Measurements from ENCODE around the gene ANKS1A.
"Not testable (repeated sequence)": the region's sequence is repeated elsewhere in the genome, so short reads cannot be mapped to it uniquely, and the experiment has no call there.

The ANKS1A gene

DNA sequence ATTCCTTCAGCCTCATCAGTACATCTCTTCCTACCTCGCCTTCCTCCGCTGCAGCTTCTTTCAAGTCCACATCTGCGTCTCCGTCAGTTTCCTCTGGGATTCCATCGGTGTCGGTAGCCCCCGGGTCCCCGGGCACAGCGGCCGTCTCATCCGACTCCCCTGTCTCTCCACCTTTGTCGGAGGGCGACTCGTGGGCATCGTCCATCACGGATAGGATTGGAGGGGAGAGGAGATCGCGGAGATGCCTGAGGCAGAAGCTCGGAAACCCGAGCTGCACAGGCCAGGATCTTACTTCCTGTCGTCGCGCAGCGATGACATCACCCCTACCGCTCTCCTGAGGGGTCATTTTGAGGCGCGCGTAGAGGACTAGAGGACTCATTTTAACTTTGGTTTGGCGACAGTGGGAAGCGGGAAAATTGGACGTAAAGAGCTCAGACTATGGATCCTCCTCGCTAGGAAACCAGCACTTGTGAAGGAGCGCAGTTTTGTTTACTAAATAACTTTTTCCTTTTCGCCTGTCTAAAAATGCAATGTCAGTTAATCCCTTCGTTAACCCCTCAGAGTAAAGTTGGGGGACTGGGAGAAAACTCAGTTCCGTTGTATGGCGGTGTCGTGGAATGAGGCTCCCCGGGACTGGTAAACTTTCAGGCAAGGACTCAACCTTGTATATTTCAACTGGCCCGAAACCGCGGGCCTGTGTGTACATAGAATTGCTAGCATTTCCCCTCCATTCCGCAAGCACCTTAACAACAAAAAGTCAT lies 1.1 kb upstream of the ANKS1A start, which contains the start of gene TAF11:
Gene TAF11, minus strand, starts transcription at position 290 of the 761 bp plus-strand sequence. Its CDS starts 85 bp downstream, at position 205.
- TF ChIP-seq, protein P1, sequence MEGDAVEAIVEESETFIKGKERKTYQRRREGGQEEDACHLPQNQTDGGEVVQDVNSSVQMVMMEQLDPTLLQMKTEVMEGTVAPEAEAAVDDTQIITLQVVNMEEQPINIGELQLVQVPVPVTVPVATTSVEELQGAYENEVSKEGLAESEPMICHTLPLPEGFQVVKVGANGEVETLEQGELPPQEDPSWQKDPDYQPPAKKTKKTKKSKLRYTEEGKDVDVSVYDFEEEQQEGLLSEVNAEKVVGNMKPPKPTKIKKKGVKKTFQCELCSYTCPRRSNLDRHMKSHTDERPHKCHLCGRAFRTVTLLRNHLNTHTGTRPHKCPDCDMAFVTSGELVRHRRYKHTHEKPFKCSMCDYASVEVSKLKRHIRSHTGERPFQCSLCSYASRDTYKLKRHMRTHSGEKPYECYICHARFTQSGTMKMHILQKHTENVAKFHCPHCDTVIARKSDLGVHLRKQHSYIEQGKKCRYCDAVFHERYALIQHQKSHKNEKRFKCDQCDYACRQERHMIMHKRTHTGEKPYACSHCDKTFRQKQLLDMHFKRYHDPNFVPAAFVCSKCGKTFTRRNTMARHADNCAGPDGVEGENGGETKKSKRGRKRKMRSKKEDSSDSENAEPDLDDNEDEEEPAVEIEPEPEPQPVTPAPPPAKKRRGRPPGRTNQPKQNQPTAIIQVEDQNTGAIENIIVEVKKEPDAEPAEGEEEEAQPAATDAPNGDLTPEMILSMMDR (conservative IDR thresholded peaks at IDR 0.05): no peak

DNA sequence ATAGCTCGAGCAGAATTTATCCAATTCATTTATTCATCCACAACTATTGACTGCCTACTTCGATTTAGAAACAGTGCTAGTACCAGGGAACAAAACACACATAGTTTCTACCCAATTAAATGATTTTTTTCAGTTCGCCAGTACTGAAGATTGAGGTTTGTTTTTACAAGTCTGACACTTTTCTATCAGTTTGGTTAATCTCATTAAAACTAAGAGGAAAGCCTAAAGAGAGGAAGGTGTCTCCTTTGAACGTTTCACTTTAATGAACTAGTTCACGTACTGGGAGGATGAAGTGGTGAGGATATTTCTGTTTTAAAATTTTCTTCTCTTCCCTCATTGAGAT lies 570 bp upstream of the ANKS1A start:
- TF ChIP-seq, protein P1 (conservative IDR thresholded peaks at IDR 0.05): no peak
- H3K27ac ChIP-seq: peak overlapping the region; percentile 84

More for the DNA sequence above, 1.1 kb upstream of the ANKS1A start, which contains the start of gene TAF11:
- H3K27ac ChIP-seq: peak within 1 kb of the TSS; percentile 84

DNA sequence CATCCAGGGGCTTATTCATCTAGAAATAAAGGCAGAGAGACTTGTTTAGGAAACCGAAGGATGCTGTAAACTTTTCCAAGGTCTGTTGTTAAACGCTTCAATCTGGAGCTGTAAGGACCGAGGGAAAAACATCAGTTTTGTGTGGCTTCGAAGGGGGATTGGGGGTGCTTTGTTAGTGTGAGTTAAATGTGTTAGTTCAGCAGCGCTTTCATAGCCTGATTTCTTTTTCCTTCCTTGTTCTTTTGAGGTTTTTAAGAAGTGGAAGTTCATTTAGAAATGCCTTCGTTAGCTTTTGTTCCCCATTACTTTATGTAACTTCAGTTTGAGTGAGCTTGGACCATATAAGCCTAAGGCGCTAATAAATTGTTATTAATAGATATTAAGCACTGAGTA lies 1.5 kb downstream of the ANKS1A start:
- peak overlapping the region; percentile 84; the same call in 1 of the 2 replicates for H3K27ac ChIP-seq
- TF ChIP-seq, protein P1 (conservative IDR thresholded peaks at IDR 0.05): no peak

DNA sequence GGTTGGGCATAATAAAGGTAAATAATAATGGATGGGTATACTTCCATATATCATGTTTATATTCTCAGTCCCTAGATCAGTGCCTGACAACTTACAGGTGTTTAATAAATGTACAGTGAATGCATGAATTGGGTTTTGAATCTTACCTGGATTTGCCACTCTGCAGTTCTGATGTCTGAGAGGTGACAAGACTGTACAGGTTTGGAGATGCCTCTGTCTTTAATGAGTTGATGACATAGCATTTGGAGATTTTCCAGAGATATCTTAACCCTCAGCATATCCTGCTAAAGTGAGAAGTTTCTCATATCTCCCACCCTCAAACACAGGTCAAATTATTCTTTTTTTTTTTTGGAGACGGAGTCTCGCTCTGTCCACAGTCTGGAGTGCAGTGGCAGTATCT lies 2.2 kb downstream of the ANKS1A start:
- TF ChIP-seq, protein P1 (conservative IDR thresholded peaks at IDR 0.05): no peak
- no peak overlapping the region for H3K27ac ChIP-seq

DNA sequence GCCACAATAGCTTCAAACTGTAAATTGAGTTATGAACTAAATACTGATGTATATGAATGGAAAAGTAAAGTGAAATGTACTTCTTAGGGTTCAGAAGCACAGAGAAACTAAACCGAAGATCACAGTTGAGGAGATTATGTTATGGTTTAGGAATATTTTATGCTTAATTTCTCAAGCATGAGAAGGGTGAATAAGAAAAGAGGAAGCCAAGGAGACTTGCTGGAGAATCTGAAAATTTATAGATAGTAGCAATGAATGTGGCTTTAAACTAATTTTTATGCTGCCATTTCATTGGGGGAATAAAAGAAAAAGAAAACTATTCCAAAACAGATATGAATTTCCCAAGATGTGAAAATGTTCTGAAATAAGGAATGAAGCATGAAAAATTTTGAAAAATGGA lies 5.6 kb downstream of the ANKS1A start:
- no peak overlapping the region for H3K27ac ChIP-seq
- TF ChIP-seq, protein P1 (conservative IDR thresholded peaks at IDR 0.05): no peak

DNA sequence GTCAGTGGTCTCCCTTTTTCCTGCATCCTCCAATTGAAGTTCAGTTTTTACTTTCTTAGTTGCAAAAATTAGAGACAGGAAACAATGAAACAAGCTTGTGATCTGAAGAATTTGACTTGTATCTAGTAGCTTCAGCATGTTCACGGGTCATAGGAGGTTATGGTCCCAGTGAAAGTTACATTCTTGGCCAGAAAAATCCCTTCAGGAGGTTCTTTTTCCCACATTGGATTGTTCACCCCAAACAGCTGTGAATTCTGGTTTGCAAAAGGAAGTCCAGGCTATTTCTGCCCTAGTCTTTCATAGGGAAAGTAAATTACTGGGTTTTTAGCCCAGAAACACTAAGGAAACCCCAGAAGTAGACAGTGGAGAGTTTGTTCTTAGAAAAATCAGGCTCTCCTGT lies 8.1 kb downstream of the ANKS1A start:
- no peak overlapping the region for H3K27ac ChIP-seq
- TF ChIP-seq, protein P1 (conservative IDR thresholded peaks at IDR 0.05): no peak

DNA sequence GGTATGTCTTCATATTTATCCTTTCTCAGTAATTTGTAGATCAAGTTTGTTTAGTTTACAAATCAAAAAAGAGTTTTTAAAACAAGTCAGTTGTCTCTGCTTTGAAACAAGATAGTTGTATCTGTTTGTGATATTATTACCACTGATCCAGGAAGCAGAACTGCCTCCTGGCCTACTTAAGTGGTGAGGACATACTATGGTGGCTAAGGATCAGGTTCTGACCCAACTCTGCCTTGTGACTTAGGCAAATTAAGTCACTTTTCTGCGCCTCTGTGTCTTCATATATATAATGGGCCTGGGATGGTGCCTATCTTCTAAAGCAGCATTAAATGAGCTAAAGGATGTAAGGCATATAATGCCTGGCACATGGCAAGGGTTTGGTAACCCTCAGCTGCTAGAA lies 8.7 kb downstream of the ANKS1A start:
- TF ChIP-seq, protein P1 (conservative IDR thresholded peaks at IDR 0.05): no peak
- H3K27ac ChIP-seq: no peak overlapping the region

DNA sequence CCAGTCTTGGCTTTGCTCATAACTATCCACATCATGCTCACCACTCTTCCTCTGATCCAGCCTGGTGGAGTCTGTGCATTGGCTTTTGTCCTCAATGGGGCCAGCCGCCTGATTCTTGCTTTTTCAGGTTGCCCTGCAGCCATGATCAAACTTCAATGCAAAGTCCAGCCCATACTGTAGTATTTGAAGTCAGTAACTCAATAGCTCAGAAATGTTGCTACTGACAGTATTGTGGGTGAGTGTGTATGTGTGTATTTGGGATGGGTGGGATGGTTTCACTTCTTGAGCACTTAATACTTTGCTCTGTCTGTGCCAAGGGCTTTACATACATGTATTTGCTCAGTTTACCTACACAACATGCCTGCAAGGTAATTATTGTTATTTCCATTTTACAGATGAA lies 10.7 kb downstream of the ANKS1A start:
- not testable (repeated sequence) for H3K27ac ChIP-seq
